GM19324 (cell line): ENCODE results near the gene RNF130.

ENCODE experiments used
- ATAC-seq: cut with Tn5 transposase; IDR thresholded peaks from one replicate; pipeline ENCODE4 v1.9.1; 2021; ENCODE audit warnings: mild to moderate bottlenecking, moderate library complexity; ENCODE audit not compliant: unreplicated experiment, low FRiP score

RNF130 gene

DNA sequence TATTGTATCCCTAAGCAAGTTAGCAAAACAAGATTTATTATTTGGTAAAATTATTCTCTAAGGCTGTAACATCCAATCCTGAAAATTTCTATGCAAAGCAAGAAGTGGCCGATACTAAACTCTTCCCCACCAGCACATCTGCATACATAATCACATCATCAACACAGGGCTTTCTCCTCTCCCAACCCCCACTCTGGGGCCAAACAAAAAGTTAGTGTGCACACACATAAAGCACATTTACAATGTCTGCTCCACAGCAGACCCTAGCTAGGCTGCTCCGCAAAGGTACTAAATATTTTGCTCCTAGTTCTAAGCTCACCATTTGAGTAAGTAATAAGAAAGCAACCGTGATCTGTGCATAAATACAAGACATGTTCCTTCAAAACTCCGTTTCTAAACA is 3.6 kb downstream of the RNF130 start:
- no peak for ATAC-seq

DNA sequence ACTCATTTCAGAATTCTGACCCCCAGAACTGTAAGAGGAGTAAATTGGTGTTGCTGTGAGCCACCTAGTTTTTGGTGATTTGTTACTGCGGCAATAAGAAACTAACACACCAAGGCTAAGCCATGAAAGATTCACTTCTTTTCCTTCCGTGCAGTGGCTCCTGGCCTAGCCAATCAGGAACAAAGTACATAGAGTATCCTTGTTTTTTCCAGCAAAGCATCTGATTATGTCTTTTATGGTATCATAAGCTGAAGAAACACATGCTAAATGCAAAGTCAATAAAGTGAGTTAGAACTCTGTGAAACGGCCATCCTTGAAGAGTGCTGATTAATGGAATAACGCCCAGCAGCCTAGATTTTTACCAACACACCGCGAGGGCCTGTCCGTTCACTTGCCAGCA is 11.4 kb downstream of the RNF130 start:
- ATAC-seq, result no peak

DNA sequence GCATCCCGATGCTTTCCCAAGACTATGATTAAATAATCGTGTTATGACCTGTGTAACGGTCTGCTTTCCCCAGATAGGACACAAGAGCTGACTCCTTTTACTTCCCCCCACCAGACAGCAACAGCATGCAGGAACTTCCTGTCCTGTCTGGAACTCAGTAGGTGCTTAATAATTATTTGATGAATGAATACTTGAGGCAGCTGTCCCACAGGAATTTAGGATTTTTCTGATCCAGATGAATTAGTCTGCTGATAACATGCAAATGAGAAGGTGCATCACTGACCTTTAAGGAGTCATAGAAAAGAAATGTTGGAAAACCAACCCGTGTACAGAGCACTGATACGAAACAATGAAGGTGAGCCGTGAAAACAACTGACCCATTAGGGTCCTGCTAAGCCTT is 12.2 kb downstream of the RNF130 start:
- no peak for ATAC-seq

DNA sequence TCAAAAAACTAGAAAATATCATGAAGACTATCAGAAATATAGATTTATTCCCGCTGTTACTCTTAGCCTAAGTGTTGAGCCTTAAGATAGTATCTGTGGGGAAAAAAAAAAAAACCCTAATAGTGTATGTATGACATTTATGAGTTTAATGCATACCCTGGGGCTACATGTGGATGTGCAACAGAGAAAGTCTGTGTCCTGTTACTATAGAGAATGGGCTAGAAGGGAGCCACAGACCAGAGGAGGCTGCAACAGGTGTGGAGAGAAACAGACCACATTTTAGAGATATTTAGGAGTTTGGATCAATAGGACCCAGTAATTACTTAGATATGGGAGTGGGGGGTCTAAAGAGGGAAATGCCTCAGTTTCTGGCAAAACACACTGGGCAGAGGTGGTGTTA is 15.4 kb downstream of the RNF130 start:
- ATAC-seq, result no peak

DNA sequence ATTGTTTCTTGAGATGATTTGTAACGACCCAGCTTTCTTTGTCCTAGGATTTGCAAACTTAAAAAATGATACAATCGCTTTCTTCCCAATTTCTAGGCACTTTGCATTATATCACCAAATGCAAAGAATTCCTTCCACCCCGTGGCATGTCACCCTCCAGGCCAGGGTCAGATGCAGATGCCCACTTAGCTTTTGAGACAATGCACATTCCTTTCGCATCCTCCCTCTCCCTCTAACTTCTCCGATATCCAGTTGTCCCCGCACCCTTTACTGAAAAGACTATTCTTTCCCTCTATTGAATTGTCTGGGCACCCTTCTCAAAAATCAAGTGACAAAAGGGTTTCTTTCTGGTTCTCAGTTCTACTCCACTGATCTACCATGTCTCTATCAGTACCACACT is 17.3 kb downstream of the RNF130 start:
- ATAC-seq, result no peak

DNA sequence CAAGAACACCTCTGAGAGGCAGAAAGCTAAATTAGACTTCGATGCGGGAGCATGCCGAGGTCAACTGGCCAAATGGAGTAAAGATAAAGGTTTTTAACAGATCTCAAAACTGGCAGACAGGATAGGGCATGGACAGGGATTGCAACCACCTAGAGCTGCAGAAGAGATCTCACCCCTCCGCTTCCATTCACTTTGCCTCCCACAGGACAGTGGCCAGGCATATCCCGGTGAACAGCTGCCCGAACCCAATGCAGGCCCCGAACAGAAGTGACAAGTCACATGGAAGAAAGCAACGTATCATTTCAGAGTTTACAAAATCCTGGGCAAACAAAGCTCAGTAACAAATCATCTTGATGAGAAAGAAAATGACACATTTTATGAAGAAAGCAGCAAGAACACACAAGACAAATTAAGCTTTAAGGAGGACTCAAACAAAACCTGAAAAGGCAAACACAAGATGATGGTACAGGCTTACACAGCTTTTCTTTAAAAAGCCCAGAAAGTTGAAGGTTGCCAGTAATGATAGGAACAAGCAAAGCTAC is 18.4 kb downstream of the RNF130 start:
- ATAC-seq, result no peak

DNA sequence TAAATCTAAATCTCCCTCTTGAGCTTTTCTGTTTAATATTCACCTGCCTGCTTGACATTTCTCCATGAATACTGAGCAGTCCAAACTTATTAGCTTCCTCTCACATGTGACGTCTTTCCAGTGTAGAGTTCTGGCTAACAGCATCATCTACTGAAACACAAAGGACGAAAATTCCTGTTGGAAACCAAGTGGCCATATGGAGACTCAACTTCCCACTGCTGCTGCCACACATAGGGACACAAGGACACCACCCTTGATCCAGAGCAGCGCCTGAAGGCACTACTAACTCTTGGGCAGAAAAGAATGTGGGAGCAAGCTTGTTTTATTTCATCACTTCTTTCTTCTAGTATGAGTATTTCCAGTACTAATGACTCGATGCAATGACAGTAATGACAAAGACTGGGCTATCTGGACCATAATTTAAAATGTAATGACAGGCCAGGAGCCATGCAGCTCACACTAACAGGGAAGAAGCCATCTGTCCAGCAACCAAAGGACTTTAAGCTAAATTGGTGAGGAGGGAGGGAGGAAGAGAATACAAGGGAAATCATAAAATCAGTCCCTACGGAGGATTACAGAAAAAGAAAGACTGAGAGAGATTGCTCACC is 19.2 kb downstream of the RNF130 start:
- ATAC-seq, result no peak

DNA sequence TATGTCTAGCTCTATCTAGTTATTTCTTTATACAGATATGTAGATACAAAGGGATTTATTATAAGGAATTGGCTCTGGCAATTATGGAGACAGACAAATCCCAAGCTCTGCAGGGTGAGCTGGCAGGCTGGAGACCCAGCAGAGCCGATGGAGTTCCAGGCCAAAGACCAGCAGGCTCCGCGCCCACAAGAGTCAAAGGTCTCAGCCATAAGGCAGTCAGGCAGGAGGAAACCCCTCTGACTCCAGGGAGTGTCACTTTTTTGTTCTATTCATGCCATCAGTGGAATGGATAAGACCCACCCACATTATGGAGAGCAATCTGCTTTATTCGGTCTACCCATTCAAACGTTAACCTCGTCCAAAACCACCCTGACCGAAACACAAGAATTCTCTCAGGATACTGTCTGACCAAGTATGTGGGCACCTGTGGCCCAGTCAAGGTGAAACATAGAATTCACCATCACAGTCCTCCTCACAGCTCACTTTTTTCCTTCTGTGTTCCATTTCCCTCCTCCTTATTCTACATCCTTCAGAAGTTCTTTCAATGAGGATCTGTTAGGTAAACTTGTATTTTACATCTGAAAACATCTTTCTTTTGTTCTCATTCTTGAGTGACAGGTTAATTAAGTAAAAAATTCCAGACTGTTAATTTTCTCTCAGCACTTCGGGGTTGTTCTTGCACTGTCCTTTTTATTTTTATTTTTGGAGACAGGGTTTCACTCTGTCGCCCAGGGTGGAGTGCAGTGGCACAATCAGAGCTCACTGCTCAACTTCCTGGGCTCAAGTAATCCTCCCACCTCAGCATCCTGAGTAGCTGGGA is 21.2 kb downstream of the RNF130 start:
- ATAC-seq, result no peak

DNA sequence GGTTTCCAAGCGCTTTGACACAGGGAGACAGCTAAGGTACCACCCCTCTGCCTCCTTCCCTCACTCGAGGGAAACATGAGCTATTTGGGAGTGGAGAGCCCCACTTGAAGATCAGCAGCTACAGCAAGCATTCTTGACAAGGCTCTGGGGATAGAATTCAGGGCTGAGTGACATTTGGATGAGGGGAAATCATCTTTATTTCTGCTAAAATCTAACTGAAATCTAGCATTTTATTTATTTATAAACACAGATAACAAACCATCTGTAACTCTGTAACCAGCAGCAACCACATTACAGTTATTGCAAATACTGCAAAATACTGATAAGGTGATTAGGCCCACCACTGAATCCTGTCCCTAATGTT is 22.4 kb downstream of the RNF130 start:
- no peak for ATAC-seq

DNA sequence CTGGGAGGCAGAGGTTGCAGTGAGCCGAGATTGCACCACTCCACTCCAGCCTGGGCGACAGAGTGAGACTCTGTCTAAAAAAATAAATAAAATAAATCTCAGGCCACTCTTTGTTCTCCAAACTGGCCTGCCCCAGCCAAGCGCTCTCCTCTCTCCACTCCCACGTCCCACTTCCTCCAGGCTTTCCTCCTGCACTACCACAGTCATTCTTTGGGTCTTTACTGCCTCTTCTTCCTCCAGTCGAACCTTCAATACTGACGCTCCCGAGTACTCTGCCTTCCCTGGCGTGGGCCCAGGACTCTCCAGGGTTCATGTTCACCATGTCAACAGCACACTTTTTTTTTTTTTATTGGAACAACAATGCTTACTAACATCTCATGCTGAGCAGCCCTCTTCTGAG is 23.9 kb downstream of the RNF130 start:
- ATAC-seq, result no peak

DNA sequence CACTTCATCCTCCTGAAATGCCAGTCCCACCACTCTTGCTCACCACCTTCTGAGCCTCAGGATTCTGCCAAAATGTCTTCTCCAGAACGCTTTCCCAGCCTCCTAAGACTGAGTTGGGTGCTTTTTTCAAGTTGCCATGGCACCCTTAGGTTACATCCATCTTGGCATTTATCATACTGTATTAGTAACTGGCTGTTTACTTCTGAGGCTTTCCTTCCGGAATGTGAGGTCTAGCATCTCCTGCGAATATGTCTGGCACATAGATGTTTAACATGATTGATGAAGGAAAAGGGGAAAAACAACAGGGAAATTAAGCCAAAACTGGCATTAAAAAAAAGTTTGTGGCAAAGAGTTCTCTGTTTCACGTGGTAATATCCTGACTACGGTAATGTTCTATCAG is 24.9 kb downstream of the RNF130 start:
- ATAC-seq, result no peak

DNA sequence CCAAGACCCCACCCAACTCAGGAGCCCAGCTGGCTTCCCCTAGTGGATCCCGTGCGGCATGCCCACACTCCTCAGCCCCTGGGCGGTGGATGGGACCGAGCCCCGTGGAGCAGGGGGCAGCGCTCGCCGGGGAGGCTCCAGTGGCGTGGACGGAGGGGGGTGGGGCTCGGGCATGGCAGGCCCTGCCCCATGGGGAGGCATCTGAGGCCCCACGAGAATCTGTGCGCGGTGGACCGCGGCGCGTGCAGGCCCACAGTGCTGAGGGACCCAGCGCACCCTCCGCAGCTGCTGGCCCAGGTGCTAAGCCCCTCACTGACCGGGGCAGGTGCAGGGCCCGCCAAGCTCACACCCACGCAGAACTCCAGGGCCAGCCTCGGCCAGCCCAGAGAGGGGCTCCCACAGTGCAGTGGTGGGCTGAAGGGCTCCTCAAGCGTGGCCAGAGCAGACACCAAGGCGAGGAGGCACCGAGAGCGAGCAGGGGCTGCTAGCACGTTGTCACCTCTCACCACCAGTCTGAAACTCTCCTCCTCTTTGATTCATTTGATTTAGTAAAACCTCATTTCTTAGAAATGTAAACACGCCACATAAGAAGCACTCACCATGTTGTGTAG is 25.6 kb downstream of the RNF130 start:
- no peak for ATAC-seq

DNA sequence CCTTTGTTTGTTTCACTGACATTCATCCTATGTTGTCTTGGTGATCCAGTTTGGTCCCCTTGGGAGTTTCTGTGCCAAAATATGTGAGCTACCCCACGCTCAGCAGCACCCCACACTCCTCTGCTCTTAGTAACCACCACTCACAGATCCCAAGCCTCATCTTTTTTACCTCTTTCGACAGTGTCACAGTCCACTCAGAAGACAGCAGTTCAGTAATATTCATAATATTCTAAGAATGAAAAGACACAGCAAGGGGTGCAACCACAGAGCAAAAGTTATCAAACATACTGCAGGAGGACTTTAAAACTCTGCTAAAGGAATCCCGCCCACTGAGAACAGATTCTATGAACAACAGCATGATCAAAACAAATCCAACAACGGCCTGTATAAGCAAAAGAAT is 28.2 kb downstream of the RNF130 start:
- ATAC-seq, result no peak

DNA sequence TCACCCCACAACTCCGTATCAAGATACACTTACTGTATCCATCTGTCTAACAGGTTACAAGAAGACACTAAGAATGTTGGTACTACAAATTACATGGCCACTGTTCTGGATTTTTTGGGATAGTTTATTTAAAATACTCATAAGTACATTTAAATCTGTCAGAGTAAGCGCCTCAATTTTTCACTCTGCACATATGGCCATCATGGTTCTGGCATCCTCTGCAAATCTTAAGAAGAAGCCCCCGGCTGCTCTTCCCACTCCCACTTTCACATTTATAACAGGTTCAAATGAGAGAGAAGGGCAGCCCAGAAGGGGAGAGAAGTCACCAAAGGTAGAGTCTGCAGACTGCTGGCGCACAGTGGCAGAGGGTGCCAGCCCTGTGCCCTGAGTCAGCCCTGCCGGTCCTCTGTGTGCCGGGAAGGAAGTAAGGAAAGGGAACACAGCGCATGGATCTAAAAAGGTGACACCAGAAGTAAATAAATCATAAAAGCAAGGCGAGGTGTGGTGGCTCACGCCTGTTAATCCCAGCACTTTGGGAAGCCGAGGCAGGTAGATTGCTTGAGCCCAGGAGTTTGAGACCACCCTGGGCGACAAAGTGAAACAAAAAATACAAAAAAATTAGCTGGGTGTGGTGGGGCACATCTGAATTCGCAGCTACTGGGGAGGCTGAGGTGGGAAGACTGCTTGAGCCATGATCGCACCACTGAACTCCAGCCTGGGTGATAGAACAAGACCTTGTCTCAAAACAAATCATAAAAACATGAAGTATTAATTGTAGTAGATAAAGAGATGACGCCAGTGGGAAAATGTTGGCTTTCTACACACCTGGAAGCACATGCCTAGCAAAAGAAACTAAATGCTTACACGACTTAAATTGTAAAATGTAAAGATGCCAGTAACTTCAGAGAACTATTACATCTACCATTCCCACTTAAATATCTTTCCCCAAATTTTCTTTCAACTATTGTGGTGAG is 30.0 kb downstream of the RNF130 start:
- ATAC-seq, result no peak

DNA sequence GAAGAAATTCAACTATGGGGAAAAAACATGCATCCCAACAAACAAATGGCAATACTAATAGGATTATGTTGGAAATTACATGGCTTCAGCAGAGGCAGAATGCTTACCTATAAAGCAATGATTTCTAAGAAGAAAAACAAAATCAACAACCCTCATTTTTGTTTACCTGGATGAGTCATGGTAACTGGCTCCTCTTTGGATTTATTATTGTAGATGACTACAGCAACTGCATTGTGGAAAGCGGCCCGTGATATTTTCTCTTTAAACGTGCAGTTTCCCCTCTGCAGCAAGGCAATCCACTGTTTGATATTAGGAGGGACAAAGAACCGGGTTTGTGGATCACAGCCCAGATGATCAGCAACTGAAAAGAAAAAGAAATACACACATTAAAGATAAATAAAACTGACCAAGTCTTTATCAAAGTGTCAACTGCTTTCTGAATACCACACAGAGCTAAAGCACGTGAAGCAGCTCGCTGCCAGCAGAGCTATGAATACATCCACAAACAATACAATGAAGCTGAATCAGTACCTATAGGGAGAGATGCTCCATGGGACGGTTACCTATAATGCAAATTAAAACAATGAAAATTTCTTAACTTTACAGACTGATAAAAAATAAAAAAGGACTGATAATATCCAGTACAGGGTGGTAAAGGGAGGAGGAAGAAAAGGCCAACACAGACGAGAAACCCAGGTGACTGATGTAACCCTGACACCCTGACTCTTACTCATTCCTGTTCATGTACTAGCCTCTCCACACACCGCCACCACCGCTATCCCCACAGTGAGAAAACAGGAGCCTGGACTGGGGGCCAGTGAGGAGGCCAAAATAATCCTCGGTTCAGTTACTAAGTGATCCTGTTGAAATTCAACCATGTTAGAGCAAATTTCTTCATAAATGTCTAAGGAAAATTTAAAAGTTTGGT is 31.0 kb downstream of the RNF130 start:
- no peak for ATAC-seq

DNA sequence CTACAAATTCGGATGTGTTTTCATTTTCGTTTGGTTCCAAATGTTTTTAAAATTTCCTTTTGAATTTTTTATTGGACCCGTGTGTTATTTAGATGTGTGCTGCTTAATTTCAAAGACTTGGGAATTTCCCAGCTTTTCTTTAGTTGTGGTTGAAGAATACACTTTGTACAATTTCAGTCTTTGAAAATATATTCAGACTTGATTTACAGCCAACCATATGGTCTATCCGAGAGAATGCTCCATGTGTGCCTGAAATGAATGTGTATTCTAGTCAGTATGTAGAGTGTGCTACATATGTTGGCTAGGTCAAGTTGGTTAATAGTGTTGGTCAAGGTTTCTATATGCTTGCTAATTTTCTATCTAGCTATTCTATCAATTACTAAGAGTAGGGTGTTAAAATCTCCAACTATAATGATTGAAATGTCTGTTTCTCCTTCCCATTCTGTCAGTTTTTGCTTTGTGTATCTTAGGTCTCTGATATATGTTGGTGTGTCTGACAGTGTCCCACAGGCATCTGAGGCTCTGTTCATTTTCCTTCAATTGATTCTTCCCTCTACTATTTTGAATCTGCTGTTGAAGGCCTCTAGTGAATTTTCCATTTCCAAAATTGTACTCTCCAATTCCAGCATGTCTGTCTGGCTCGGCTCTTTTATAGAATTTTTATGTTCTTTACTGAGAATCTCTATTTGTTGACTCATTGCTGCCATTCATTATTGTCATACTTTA is 36.2 kb downstream of the RNF130 start:
- no peak for ATAC-seq

DNA sequence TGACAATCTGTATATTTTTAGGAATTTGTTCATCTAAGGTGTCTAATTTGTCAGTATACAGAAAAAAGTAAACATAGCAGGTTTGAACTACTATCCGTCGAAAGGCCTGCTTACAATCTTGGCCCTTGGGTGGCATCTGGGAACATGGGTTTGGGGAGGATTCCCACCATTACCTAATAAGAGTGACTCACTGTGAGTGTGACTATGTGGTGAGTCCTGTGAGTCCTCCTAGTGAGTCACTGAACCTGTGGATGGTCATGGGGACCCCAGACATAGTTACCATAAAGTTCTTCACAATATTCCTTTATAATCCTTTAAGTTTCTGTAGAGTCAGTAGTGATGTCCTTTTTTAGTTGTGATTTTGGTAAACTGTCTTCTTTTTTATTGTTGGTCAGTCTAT is 37.0 kb downstream of the RNF130 start:
- ATAC-seq, result no peak

DNA sequence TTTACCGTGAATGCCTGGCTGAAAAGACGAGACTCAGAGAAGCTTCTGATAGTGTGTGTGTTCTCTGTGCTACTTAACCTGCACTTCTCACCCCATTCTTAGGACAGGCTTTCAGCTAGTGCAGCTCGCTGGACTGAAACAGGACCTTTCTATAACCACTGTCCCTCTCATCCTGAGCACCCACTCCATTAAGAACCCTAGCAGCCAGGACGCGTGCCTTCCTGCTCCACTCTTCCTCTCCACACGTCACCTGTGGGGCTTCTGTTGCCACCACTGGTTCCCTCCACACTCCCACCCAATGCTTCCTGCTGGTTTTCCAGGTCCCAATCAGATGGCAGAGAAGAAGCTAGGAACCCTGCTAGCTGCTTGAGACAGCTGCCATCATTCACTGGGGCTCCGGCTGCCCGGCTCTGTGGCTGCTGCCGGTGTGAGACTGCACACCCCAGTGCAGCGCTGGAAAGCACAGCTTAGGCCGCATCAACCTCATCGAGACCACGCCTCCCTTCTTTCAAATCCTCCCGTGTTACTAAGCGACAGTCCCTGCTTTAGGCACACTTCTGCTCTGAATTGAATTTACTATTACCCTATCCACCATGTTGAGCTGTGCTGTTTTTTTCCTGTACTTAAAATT is 44.0 kb downstream of the RNF130 start:
- no peak for ATAC-seq
